Posterior vena cava (tissue), 2 donors: Measurements from ENCODE around the gene EME2. TPM values are rescaled to one million over a fixed set of nuclear protein-coding genes. Genes with fewer than 3 reads are reported as not detected.
A peak's percentile ranks its signal among the peaks of the same experiment; 100 is the strongest.

Experiments used
- DNase-seq: peaks from one replicate; pipeline ENCODE4 v3.0.0-alpha.2; 2020; ENCODE audit warnings: low spot score
- intact Hi-C, 2 donors: fragments of 100-400 bp; cut with DNase I; formaldehyde crosslinking; loops; one replicate each; pipeline versions ENCODE4 v1.14.1 to v1.14.2; 2022 to 2023
- total RNA-seq, 2 donors: library from RNA; stranded (reverse); fragmentation: NEBNext Ultra II Directional; extraction: Animal tissue kit (Norgen Biotek cat#: 25700); gene quantifications; one replicate each; pipeline ENCODE4 v1.2.1, GENCODE V29; 2021
- donor health status: DM: yes; HTN: yes; CAD: no.
- donor health status: DM: yes; HTN: yes; CAD: no.

The EME2 gene
- total RNA-seq, 2 donors from 2014 or later: 10.2 to 12.0 TPM

GRCh38 chr16:1762879-1763520 is 9.6 kb upstream of the EME2 start:
- intact Hi-C loops: loop anchor here in 1 of 2 donors (5.0 kb wide), 1 partner anchor 49 kb away; no protein-coding TSS in a partner anchor
- DNase-seq: no peak

GRCh38 chr16:1763521-1764511 is 8.8 kb upstream of the EME2 start:
- intact Hi-C loops: loop anchor here in 1 of 2 donors (5.0 kb wide), 1 partner anchor 48 kb away; no protein-coding TSS in a partner anchor
- DNase-seq: no peak

- intact Hi-C loops: loop anchor here in 1 of 2 donors (5.0 kb wide), 1 partner anchor 47 kb away; no protein-coding TSS in a partner anchor
- no peak for DNase-seq
These were observed 7.6 kb upstream of the EME2 start for GRCh38 chr16:1764971-1765370.

DNA sequence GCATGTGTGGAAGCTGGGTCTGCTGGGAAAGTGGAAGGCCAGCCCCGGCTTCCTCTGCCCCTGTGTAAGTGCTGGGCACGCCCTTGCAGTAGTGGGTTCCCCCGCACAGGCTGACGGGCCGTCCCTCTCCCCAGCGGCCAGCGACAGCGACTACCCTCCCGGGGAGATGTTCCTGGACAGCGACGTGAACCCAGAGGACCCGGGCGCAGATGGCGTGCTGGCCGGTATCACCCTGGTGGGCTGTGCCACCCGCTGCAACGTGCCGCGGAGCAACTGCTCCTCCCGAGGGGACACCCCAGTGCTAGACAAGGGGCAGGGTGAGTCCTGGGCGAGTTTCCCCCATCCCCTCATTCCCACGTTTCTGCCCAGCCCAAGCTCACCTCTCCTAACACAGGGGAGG is 6.8 kb upstream of the EME2 start:
- intact Hi-C loops: no loop called here
- no peak for DNase-seq

DNA sequence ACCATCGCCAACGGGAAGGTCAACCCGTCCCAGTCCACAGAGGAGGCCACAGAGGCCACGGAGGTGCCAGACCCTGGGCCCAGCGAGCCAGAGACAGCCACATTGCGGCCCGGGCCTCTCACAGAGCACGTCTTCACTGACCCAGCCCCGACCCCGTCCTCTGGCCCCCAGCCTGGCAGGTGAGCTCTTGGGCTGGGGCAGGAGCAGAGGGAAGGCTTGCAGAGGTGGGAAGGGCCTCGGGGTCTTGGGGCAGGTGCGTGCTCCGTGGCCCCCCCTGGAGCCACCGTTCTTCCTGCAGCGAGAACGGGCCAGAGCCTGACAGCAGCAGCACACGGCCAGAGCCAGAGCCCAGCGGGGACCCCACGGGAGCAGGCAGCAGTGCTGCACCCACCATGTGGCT is 6.4 kb upstream of the EME2 start:
- intact Hi-C loops: no loop called here
- DNase-seq: no peak

GRCh38 chr16:1766701-1767100 is 5.9 kb upstream of the EME2 start:
- DNase-seq: no peak
- intact Hi-C loops: no loop called here

GRCh38 chr16:1767116-1767994 is 5.3 kb upstream of the EME2 start:
- DNase-seq: no peak
- intact Hi-C loops: no loop called here

- no peak for DNase-seq
- intact Hi-C loops: no loop called here
These were observed 4.4 kb upstream of the EME2 start for GRCh38 chr16:1768061-1768766.

DNA sequence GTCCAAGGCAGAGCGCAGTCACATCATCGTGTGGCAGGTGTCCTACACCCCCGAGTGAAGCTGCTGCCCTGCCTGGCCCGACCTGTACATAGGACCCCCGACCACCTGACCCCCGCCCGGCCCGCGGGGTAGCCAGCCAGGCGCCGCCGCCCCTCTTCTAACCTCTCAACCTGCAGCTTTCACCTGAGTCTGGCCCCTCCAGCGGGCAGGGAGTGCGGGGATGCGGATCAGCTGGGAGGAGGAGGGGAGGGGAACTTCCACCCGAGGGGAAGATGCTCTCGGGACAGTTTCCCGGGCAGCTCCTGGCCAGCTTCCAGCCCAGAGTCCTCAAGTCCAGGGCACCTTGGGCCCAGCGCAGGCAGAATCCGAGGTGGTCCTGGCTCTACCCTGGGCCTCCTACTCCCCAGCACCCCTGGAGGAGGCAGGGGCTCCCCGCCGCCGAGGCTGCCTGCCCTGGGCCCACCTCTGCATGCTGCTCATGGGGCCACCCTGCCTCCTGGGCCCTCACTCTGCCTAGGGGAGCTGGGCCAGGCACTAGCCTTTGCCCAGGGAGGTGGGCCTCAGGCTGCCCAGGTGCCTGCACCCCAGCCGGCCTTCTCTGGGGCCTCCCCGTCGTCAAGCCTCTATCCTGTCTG is 3.7 kb upstream of the EME2 start:
- DNase-seq: no peak
- intact Hi-C loops: no loop called here

DNA sequence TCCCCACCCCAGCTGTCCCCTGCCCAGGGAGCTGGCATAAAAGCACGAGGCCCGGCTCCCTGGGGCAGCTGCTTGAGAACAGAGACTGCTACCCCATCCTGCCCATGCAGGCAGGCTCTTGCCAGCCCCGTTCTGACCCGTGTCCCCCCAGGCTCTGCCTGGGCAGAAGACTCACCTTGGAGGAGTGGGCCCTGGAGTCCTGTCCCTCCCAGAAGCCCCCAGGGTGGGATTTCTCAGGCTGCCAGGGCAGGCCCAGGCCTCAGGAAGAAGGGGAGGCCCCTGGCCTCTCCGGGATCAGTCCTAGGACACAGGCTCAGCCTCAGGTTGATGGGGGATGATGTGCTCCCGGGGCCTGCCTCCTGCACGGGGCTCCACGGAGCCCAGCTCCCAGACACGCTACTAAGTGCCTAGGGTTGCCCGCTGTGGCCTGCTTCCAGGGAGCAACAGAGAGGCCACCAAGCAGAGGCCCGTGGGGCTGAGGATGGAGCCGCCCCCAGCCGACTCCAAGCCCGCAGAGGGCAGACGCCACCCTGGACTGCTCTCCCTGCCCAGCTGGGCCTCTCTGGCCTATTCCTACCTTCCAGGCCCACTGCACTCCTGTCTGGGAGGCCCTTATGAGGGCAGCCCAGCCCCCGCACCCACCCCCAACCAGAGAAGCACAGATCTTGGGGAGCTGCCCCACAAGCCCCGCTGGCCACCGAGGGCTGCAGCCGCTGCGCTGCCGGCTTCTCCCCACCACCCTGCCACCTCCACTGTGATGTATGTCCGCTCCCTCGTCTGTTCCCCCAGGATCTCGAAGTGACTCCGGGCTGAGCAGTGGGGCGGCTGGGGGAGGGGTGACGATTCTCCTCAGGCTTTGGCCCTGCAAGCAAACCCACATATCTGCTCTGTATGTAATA is 3.0 kb upstream of the EME2 start:
- intact Hi-C loops: no loop called here
- DNase-seq: no peak

GRCh38 chr16:1770328-1771187 is 2.1 kb upstream of the EME2 start:
- peak; percentile 90 for DNase-seq
- intact Hi-C loops: no loop called here

DNA sequence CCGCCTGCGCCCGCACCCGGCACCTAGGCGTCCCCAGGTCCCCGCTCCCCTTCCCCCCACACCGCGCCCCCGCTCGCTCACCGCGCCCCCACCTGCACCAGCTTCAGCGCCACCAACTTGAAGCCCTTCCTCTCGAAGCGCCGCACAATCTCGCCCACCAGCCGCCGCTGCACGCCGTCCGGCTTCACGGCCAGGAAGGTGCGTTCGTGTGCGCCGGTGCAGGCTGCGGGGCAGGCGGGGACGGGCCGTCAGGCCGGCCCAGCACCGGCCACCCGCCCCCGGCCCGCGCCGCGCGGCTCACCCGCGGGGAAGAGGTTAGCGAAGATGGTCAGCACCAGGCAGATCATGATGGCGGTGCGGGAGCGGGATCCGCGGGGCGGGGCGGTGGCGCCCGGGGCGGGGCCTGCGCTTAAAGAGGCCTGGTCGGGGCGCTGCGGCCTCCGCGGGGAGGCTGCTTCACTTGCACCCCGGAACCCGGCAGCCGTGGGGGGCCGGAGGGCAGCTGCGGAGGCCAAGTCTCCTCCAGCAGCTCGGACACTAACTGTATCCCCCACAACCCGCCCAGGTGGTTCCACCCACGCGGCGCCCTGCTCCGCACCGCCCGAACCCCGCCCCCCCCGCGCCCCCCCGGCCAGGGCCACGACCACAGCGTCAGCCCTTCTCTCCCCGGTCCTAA is 1.3 kb upstream of the EME2 start, which contains the start of gene NME3:
TSS of gene NME3 (minus strand) at position 356 of the 676 bp plus-strand sequence. CDS start at position 347, 9 bp downstream.
- intact Hi-C loops: no loop called here
- DNase-seq: peak; percentile 95

DNA sequence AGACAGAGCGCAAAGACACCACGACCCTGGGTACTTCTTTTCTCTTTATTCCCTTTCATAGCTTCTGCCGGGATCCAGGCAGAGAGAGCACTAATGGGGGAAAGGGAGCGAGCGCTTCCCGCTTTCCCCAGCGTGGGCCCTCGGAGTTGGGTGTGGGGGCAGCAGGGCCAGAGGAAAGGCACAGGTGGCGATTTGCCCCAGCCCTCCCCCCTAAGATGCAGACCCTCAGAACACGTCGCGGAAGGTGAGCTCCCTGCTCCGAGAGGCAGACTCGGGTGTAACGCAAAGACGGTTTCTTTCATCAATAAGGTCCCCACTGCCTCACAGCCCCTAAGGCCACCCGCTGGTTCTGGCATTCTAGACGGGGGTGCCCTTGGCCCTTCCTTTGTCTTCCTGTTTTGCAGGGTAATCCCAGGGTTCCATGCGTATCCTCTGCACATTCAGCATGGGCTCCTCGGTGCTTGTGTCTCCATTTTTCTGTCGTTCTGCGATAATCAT is 697 bp upstream of the EME2 start:
- intact Hi-C loops: no loop called here
- no peak for DNase-seq

GRCh38 chr16:1772908-1773702 is 495 bp downstream of the EME2 start, which contains the start of gene MRPS34:
MRPS34 (minus strand) TSS chr16:1773134; CDS start chr16:1773119, 15 bp downstream.
- intact Hi-C loops: no loop called here
- peak; percentile 96 for DNase-seq
